Prostate gland (tissue), 2 donors: Measurements from ENCODE around the gene IFT74.

ENCODE experiments used
- POLR2A ChIP-seq: fragments of 450-650 bp; IDR thresholded peaks from one replicate; pipeline ENCODE4 v1.6.1; 2016; ENCODE audit warnings: antibody characterized with exemption, mild to moderate bottlenecking
- POLR2AphosphoS5 ChIP-seq: sonication (generic); formaldehyde crosslinking; IDR thresholded peaks from one replicate; pipeline ENCODE4 v1.6.1; 2017; ENCODE audit warnings: antibody characterized with exemption
- TF ChIP-seq, protein P1 (sequence below), 4 experiments: fragments of 200-600 bp in 2 of 4; fragments of 450-650 bp in 2 of 4; sonication (generic) in 2 of 4; IDR thresholded peaks; 1 replicate in 3 of 4; 2 replicates in 1 of 4; pipeline ENCODE4 v1.5.1; 2016 to 2019; ENCODE audit warnings: antibody characterized with exemption in 4 of 4, mild to moderate bottlenecking in 2 of 4, moderate library complexity in 2 of 4

DNA sequence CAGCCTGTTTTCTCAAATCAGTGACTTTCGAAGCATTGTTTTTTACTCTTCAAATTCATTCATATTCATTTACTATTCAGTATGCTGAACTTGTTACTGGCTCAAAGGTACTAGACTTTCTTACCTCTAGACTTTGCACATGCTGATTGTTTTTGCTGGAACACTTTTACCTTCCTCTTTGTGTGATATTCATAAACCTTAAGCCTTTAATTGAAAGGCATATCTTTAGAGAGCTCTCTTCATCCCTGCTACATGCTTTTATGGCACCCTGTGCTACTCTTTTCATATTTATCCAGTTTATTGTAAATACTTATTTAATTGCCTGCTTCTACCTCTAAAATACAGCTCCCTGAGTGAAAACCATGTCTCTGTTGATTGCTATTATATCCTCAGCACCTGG lies 97.9 kb downstream of the IFT74 start:
- TF ChIP-seq, protein P1, sequence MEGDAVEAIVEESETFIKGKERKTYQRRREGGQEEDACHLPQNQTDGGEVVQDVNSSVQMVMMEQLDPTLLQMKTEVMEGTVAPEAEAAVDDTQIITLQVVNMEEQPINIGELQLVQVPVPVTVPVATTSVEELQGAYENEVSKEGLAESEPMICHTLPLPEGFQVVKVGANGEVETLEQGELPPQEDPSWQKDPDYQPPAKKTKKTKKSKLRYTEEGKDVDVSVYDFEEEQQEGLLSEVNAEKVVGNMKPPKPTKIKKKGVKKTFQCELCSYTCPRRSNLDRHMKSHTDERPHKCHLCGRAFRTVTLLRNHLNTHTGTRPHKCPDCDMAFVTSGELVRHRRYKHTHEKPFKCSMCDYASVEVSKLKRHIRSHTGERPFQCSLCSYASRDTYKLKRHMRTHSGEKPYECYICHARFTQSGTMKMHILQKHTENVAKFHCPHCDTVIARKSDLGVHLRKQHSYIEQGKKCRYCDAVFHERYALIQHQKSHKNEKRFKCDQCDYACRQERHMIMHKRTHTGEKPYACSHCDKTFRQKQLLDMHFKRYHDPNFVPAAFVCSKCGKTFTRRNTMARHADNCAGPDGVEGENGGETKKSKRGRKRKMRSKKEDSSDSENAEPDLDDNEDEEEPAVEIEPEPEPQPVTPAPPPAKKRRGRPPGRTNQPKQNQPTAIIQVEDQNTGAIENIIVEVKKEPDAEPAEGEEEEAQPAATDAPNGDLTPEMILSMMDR (IDR thresholded peaks at IDR 0.05) = no peak
- TF ChIP-seq POLR2AphosphoS5 (no peak), POLR2A (no peak)
